ENCODE results near the gene PDXK. TPM values are rescaled to one million over a fixed set of nuclear protein-coding genes. Genes with fewer than 3 reads are reported as not detected.

Gene PDXK
- total and polyA plus RNA-seq, 2 of the 13 experiments (the other 11 are each of a cell fraction or from before 2014, with no cell fraction given), result 114 to 184 TPM

DNA sequence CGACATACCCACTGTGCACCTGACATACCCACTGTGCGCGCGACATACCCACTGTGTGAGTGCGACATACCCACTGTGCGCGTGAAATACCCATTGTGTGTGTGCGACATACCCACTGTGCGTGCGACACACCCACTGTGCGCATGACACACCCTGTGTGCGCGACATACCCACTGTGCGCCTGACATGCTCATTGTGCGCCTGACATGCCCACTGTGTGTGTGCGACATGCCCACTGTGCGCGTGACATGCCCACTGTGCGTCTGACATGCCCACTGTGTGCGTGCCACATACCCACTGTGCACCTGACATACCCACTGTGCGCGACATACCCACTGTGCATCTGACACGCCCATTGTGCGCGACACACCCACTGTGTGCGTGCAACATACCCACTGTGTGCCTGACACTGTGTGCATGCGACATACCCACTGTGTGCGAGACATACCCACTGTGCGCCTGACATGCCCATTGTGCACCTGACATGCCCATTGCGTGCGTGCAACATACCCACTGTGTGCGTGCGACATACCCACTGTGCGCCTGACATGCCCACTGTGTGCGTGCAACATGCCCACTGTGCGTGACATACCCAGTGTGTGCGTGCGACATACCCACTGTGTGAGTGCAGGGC lies 68.0 kb downstream of the PDXK start (continued):
- TF ChIP-seq FOXO4 (CRISPR knock-in tag; conservative IDR thresholded peaks at IDR 0.05) (no peak), CAMTA2 (CRISPR knock-in tag; IDR thresholded peaks at IDR 0.05; ENCODE audit: borderline replicate concordance) (no peak), MZF1 (CRISPR knock-in tag; IDR thresholded peaks at IDR 0.05; ENCODE audit: borderline replicate concordance) (no peak), ARID4A (CRISPR knock-in tag; IDR thresholded peaks at IDR 0.05; ENCODE audit: borderline replicate concordance) (peak; percentile 45; the same call in 1 of the 2 replicates), TRIM24 (CRISPR knock-in tag; IDR thresholded peaks at IDR 0.05) (no peak; the same call in 1 of the 2 replicates), SMAD1 (CRISPR knock-in tag; IDR thresholded peaks at IDR 0.05; ENCODE audit: borderline replicate concordance, low read depth) (peak; percentile 26; the same call in 1 of the 2 replicates)
- TF ChIP-seq, protein P1, sequence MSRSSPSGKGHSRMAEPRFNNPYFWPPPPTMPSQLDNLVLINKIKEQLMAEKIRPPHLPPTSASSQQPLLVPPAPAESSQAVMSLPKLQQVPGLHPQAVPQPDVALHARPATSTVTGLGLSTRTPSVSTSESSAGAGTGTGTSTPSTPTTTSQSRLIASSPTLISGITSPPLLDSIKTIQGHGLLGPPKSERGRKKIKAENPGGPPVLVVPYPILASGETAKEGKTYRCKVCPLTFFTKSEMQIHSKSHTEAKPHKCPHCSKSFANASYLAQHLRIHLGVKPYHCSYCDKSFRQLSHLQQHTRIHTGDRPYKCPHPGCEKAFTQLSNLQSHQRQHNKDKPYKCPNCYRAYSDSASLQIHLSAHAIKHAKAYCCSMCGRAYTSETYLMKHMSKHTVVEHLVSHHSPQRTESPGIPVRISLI (CRISPR knock-in tag; IDR thresholded peaks at IDR 0.05; ENCODE audit: borderline replicate concordance), result no peak

Data from HepG2 (cell line).